HEK293 (cell line): ENCODE results near the gene PRADC1.

Source experiments
- CTCF ChIA-PET: fragments of 350-600 bp; formaldehyde crosslinking; extraction: SDS; loops from one replicate; lab custom pipeline; 2021; ENCODE audit warnings: antibody characterized with exemption; lab: Yijun Ruan, JAX
- POLR2A ChIA-PET: fragments of 300-600 bp; formaldehyde crosslinking; extraction: SDS; loops from one replicate; lab custom pipeline; 2020; ENCODE audit warnings: antibody characterized with exemption, inconsistent platforms; lab: Yijun Ruan, JAX
- H3K27ac ChIP-seq: fragments of 200-500 bp; sonication (Bioruptor generic); 2 replicates; pipeline ENCODE4 v1.5.1; 2014; ENCODE audit warnings: low read depth, low read length, control low read depth, inconsistent platforms; ENCODE audit errors: extremely low read depth
- H3K36me3 ChIP-seq, 2 experiments: fragments of 200-500 bp in 1 of 2; sonication (Bioruptor generic) in 1 of 2; 1 replicate in 1 of 2; 2 replicates in 1 of 2; pipeline ENCODE4 v1.5.1; 2014 to 2017; ENCODE audit warnings: inconsistent platforms in 2 of 2, low read length in 2 of 2; ENCODE audit not compliant: control insufficient read depth in 2 of 2, insufficient read depth in 1 of 2
- H3K4me1 ChIP-seq: fragments of 200-500 bp; sonication (Bioruptor generic); 2 replicates; pipeline ENCODE4 v1.5.1; 2014; ENCODE audit warnings: mild to moderate bottlenecking, low read length, inconsistent platforms; ENCODE audit not compliant: control insufficient read depth, insufficient read depth
- H3K4me3 ChIP-seq: 2 replicates; pipeline ENCODE4 v1.5.1; 2011; ENCODE audit warnings: low read depth, mild to moderate bottlenecking, control low read depth, low read length, moderate library complexity
- H3K9me3 ChIP-seq: fragments of 200-500 bp; sonication (Bioruptor generic); 2 replicates; pipeline ENCODE4 v1.5.1; 2014; ENCODE audit warnings: low read depth, low read length, inconsistent platforms; ENCODE audit not compliant: control insufficient read depth, insufficient read depth
- GLIS2 ChIP-seq: fragments of 450-650 bp; formaldehyde crosslinking; IDR thresholded peaks from 2 replicates; pipeline ENCODE4 v1.5.1; 2016; ENCODE audit warnings: missing biosample characterization, missing genetic modification characterization
- ZIC2 ChIP-seq: fragments of 450-650 bp; formaldehyde crosslinking; IDR thresholded peaks from 2 replicates; pipeline ENCODE4 v1.5.1; 2016; ENCODE audit warnings: missing biosample characterization, missing genetic modification characterization
- ZNF23 ChIP-seq: fragments of 450-650 bp; formaldehyde crosslinking; IDR thresholded peaks from 2 replicates; pipeline ENCODE4 v1.5.1; 2016; ENCODE audit warnings: missing biosample characterization, missing genetic modification characterization, borderline replicate concordance
- ZNF423 ChIP-seq: fragments of 450-650 bp; formaldehyde crosslinking; IDR thresholded peaks from 2 replicates; pipeline ENCODE4 v1.5.1; 2016; ENCODE audit warnings: missing biosample characterization, missing genetic modification characterization
- ZNF48 ChIP-seq: fragments of 450-650 bp; formaldehyde crosslinking; IDR thresholded peaks from 2 replicates; pipeline ENCODE4 v1.5.1; 2016; ENCODE audit warnings: missing biosample characterization, missing genetic modification characterization
- ZNF510 ChIP-seq: fragments of 450-650 bp; formaldehyde crosslinking; IDR thresholded peaks from 2 replicates; pipeline ENCODE4 v1.5.1; 2018; ENCODE audit warnings: mild to moderate bottlenecking, missing genetic modification characterization, missing biosample characterization; ENCODE audit not compliant: insufficient replicate concordance
- ZNF621 ChIP-seq: fragments of 450-650 bp; formaldehyde crosslinking; IDR thresholded peaks from 2 replicates; pipeline ENCODE4 v1.5.1; 2017; ENCODE audit warnings: missing biosample characterization, missing genetic modification characterization
- ZNF654 ChIP-seq: fragments of 450-650 bp; formaldehyde crosslinking; IDR thresholded peaks from 2 replicates; pipeline ENCODE4 v1.5.1; 2016; ENCODE audit warnings: low read depth, missing biosample characterization, missing genetic modification characterization
- ZNF664 ChIP-seq: fragments of 450-650 bp; formaldehyde crosslinking; IDR thresholded peaks from 2 replicates; pipeline ENCODE4 v1.5.1; 2016; ENCODE audit warnings: missing biosample characterization, missing genetic modification characterization
- TF ChIP-seq, protein P1 (sequence below): fragments of 450-650 bp; formaldehyde crosslinking; IDR thresholded peaks from 2 replicates; pipeline ENCODE4 v1.5.1; 2016; ENCODE audit warnings: missing biosample characterization, missing genetic modification characterization, borderline replicate concordance
- TF ChIP-seq, protein P2 (sequence below): fragments of 450-650 bp; formaldehyde crosslinking; IDR thresholded peaks from 2 replicates; pipeline ENCODE4 v1.5.1; 2016; ENCODE audit warnings: missing biosample characterization, missing genetic modification characterization

The PRADC1 gene

DNA sequence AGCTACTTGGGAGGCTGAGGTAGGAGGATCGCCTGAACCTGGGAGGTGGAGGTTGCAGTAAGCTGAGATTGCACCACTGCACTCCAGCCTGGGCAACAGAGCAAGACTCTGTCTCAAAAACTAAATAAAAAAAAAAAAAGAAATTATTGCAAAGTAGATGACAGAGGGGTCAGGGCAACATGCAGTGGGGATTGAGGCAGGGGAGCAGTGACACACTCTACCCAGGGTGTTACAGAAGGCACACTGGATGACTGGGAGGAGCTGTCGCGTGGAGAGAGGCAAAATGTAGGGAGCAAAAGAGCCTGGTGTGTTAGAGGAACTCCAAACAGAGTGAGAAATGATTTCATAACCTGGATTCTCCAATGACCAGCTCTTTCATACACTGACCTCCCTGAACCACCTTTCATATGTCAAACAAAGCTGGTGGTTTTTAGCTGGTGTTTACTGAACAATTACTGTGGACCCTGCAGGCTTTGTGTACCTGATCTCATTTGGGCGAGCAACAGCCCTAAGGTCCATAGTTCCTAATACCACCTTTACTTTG is 29.1 kb upstream of the PRADC1 start:
- no peak overlapping the region for H3K27ac ChIP-seq
- CTCF ChIA-PET: interaction anchor here (0.7 to 1.8 kb wide), 2 partner anchors 27 to 203 kb away, joined by 3 to 4 read pairs; no protein-coding TSS in a partner anchor
- no peak overlapping the region for H3K4me3 ChIP-seq
- H3K4me1 ChIP-seq: no peaks in the 10 kb centered on the region
- peaks cover 0 to 44% of the 10 kb centered on the region in 2 experiments; a peak in 2 of 3 replicates for H3K36me3 ChIP-seq
- TF ChIP-seq ZNF23 (tag by site-specific recombination) (no peak), ZNF48 (no peak)
- TF ChIP-seq, all 188 proteins: peak for 0
- POLR2A ChIA-PET: interaction anchor here (0.7 kb wide), 1 partner anchor 888 kb away, joined by 3 read pairs; no protein-coding TSS in a partner anchor
- no peaks in the 10 kb centered on the region for H3K9me3 ChIP-seq

DNA sequence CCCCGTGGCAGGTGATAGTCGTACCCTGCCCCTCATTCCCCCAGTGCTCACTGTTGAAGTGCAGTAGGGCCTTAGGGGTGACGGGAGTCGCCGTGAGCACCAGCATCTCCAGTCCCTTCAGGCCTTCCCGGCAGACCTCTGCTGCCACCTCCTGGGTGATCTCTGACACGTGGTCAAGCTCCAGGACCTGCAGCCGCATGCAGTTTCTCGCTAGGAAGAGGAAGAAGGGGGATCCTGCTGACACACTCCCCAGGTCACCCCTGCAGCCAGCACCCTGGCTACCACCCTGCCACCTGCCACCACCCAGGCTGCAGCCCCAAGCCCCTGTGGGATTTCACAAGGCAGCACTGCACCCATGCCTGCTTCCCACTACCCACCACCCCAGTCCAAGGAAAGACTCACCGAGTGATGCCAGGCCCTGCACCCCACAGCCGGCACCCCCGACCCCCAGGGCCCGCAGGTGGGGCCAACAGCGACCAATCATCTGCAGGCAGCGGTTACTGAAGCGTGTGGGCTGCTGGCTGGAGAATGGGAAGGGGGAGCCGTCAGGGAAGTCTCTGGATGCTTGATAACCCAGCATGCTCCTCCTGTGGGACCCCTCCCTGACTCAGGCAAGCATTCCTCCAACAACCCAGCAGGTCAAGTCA is 27.4 kb upstream of the PRADC1 start:
- TF ChIP-seq, protein P1, sequence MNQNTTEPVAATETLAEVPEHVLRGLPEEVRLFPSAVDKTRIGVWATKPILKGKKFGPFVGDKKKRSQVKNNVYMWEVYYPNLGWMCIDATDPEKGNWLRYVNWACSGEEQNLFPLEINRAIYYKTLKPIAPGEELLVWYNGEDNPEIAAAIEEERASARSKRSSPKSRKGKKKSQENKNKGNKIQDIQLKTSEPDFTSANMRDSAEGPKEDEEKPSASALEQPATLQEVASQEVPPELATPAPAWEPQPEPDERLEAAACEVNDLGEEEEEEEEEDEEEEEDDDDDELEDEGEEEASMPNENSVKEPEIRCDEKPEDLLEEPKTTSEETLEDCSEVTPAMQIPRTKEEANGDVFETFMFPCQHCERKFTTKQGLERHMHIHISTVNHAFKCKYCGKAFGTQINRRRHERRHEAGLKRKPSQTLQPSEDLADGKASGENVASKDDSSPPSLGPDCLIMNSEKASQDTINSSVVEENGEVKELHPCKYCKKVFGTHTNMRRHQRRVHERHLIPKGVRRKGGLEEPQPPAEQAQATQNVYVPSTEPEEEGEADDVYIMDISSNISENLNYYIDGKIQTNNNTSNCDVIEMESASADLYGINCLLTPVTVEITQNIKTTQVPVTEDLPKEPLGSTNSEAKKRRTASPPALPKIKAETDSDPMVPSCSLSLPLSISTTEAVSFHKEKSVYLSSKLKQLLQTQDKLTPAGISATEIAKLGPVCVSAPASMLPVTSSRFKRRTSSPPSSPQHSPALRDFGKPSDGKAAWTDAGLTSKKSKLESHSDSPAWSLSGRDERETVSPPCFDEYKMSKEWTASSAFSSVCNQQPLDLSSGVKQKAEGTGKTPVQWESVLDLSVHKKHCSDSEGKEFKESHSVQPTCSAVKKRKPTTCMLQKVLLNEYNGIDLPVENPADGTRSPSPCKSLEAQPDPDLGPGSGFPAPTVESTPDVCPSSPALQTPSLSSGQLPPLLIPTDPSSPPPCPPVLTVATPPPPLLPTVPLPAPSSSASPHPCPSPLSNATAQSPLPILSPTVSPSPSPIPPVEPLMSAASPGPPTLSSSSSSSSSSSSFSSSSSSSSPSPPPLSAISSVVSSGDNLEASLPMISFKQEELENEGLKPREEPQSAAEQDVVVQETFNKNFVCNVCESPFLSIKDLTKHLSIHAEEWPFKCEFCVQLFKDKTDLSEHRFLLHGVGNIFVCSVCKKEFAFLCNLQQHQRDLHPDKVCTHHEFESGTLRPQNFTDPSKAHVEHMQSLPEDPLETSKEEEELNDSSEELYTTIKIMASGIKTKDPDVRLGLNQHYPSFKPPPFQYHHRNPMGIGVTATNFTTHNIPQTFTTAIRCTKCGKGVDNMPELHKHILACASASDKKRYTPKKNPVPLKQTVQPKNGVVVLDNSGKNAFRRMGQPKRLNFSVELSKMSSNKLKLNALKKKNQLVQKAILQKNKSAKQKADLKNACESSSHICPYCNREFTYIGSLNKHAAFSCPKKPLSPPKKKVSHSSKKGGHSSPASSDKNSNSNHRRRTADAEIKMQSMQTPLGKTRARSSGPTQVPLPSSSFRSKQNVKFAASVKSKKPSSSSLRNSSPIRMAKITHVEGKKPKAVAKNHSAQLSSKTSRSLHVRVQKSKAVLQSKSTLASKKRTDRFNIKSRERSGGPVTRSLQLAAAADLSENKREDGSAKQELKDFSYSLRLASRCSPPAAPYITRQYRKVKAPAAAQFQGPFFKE: no peak
- TF ChIP-seq ZNF654 (tag by site-specific recombination): peak; percentile 53
- peak; percentile 22; the same call in 1 of the 2 replicates for TF ChIP-seq ZIC2 (tag by site-specific recombination)
- no peak for TF ChIP-seq ZNF423 (tag by site-specific recombination)
- TF ChIP-seq, protein P2, sequence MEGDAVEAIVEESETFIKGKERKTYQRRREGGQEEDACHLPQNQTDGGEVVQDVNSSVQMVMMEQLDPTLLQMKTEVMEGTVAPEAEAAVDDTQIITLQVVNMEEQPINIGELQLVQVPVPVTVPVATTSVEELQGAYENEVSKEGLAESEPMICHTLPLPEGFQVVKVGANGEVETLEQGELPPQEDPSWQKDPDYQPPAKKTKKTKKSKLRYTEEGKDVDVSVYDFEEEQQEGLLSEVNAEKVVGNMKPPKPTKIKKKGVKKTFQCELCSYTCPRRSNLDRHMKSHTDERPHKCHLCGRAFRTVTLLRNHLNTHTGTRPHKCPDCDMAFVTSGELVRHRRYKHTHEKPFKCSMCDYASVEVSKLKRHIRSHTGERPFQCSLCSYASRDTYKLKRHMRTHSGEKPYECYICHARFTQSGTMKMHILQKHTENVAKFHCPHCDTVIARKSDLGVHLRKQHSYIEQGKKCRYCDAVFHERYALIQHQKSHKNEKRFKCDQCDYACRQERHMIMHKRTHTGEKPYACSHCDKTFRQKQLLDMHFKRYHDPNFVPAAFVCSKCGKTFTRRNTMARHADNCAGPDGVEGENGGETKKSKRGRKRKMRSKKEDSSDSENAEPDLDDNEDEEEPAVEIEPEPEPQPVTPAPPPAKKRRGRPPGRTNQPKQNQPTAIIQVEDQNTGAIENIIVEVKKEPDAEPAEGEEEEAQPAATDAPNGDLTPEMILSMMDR (tag by site-specific recombination): peak; percentile 71
- no peak for TF ChIP-seq ZNF510 (tag by site-specific recombination)
- no peak for TF ChIP-seq ZNF23 (tag by site-specific recombination)
- no peak for TF ChIP-seq GLIS2 (tag by site-specific recombination)
- ChIA-PET CTCF (interaction anchor here (1.0 to 1.4 kb wide), 2 partner anchors 8 to 49 kb away, joined by 7 to 10 read pairs; no protein-coding TSS in a partner anchor), POLR2A (no interaction called here)
- no peak overlapping the region for H3K4me3 ChIP-seq
- H3K27ac ChIP-seq: no peak overlapping the region
- H3K36me3 ChIP-seq: peaks cover 0 to 38% of the 10 kb centered on the region in 2 experiments; a peak in 1 of 3 replicates
- no peaks in the 10 kb centered on the region for H3K9me3 ChIP-seq
- no peaks in the 10 kb centered on the region for H3K4me1 ChIP-seq

DNA sequence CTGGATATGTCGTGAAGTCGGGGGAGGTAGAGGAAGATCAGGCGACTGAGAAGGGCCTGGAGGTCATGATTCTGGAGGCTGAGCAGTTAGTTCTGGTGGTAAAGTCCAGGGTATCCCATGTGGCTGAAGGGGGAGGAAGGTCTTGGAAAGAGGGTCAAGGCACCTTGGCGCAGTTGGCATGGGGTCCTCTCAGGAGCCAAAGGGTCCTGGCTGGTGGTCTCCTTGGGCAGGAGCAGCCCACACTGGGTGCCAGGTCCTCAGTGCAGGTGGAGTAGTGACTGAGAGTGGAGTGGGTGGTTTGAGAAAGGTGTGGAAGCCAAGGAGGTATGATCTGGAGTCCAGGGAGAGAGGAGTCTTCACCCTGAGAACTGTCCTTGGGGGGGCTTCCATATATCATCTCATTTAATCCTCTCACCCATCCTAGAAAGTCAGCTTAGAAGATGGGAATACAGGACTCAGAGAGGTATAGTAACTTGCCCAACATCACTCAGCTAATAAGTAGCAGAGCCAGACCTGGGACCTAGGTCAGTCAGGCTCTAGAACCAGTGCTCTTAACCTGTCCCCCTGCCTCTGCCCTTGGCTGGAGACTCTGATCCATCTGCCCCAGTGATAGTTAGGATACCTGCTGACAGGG is 26.8 kb upstream of the PRADC1 start:
- Histone ChIP-seq H3K9me3 (no peaks in the 10 kb centered on the region), H3K36me3 (peaks cover 0 to 44% of the 10 kb centered on the region in 2 experiments; a peak in 1 of 3 replicates), H3K27ac (no peak overlapping the region), H3K4me3 (no peak overlapping the region), H3K4me1 (no peaks in the 10 kb centered on the region)
- ChIA-PET CTCF (interaction anchor here (1.0 to 1.4 kb wide), 4 partner anchors 8 to 368 kb away, joined by 3 to 10 read pairs (median 6); no protein-coding TSS in a partner anchor), POLR2A (no interaction called here)
- TF ChIP-seq ZNF621 (no peak), ZNF664 (tag by site-specific recombination) (peak; percentile 83)
